WTC11 (cell line): Measurements from ENCODE around the gene SLC4A9. TPM values are rescaled to one million over a fixed set of nuclear protein-coding genes. Genes with fewer than 3 reads are reported as not detected.

Experiments
- ATAC-seq: fragments of 200-7000 bp; cut with Tn5 transposase; 2 replicates; pipeline ENCODE4 v1.10.0; 2021; ENCODE audit warnings: mild to moderate bottlenecking, moderate library complexity
- CTCF ChIA-PET: fragments of 300-600 bp; sonication (Branson Sonifier 250); formaldehyde crosslinking; loops from one replicate; lab custom pipeline; 2021; ENCODE audit warnings: antibody characterized with exemption; lab: Charles Lee
- POLR2A ChIA-PET: fragments of 350-600 bp; sonication (Branson Sonifier 250); formaldehyde crosslinking; loops from one replicate; lab custom pipeline; 2021; ENCODE audit warnings: antibody characterized with exemption; lab: Charles Lee
- DNase-seq: peaks from one replicate; pipeline ENCODE4 v3.0.0; 2021; ENCODE audit warnings: low spot score
- H3K27ac Mint-ChIP-seq: 2 replicates; pipeline ENCODE4 v1.8.0; 2021; ENCODE audit warnings: mixed read lengths
- H3K27me3 Mint-ChIP-seq: 2 replicates; pipeline ENCODE4 v1.8.0; 2021; ENCODE audit warnings: low read depth, mild to moderate bottlenecking, moderate library complexity, mixed read lengths
- H3K36me3 Mint-ChIP-seq: 2 replicates; pipeline ENCODE4 v1.8.0; 2021; ENCODE audit warnings: mixed read lengths
- H3K4me1 Mint-ChIP-seq: 2 replicates; pipeline ENCODE4 v1.8.0; 2022; ENCODE audit warnings: mixed read lengths
- H3K4me3 Mint-ChIP-seq: 2 replicates; pipeline ENCODE4 v1.8.0; 2021; ENCODE audit warnings: mild to moderate bottlenecking, moderate library complexity, mixed read lengths
- H3K9me3 Mint-ChIP-seq: 2 replicates; pipeline ENCODE4 v1.8.0; 2021; ENCODE audit warnings: mixed read lengths
- CTCF ChIP-seq: fragments of 200-600 bp; IDR thresholded peaks from 2 replicates; pipeline ENCODE4 v1.8.0; 2022; ENCODE audit warnings: antibody characterized with exemption
- GTF2I ChIP-seq: fragments of 250-450 bp; sonication (Bioruptor Pico); conservative IDR thresholded peaks from 2 replicates; pipeline ENCODE4 v1.4.0; 2021; ENCODE audit warnings: mild to moderate bottlenecking
- HMGXB4 ChIP-seq: sonication (generic); formaldehyde crosslinking; IDR thresholded peaks from 2 replicates; pipeline ENCODE4 v1.8.1; 2023; ENCODE audit warnings: mild to moderate bottlenecking, moderate library complexity, missing genetic modification reagents
- KAT7 ChIP-seq: sonication (generic); formaldehyde crosslinking; IDR thresholded peaks from 2 replicates; pipeline ENCODE4 v1.8.1; 2023; ENCODE audit warnings: missing genetic modification reagents, mild to moderate bottlenecking, borderline replicate concordance
- NR3C1 ChIP-seq: sonication (generic); formaldehyde crosslinking; conservative IDR thresholded peaks from 2 replicates; pipeline ENCODE4 v1.8.1; 2023; ENCODE audit warnings: low read depth, mild to moderate bottlenecking, missing genetic modification reagents
- SP1 ChIP-seq: sonication (generic); formaldehyde crosslinking; conservative IDR thresholded peaks from 2 replicates; pipeline ENCODE4 v1.8.1; 2022; ENCODE audit warnings: missing genetic modification reagents
- STAT6 ChIP-seq: sonication (generic); formaldehyde crosslinking; conservative IDR thresholded peaks from 2 replicates; pipeline ENCODE4 v1.8.1; 2023; ENCODE audit warnings: mild to moderate bottlenecking, low read depth, missing genetic modification reagents, moderate library complexity
- TP53 ChIP-seq: sonication (generic); formaldehyde crosslinking; IDR thresholded peaks from 2 replicates; pipeline ENCODE4 v1.8.1; 2023; ENCODE audit warnings: mild to moderate bottlenecking, missing genetic modification reagents
- ZNF138 ChIP-seq: sonication (generic); formaldehyde crosslinking; conservative IDR thresholded peaks from 2 replicates; pipeline ENCODE4 v1.8.1; 2022; ENCODE audit warnings: mild to moderate bottlenecking, moderate library complexity, missing genetic modification reagents
- ZNF396 ChIP-seq: fragments of 250-450 bp; sonication (Bioruptor Pico); IDR thresholded peaks from 2 replicates; pipeline ENCODE4 v1.8.0; 2021; ENCODE audit warnings: mild to moderate bottlenecking, moderate library complexity, borderline replicate concordance
- ZSCAN18 ChIP-seq: fragments of 250-450 bp; sonication (Bioruptor Pico); IDR thresholded peaks from 2 replicates; pipeline ENCODE4 v2.1.2; 2022; ENCODE audit warnings: mild to moderate bottlenecking, moderate library complexity
- total RNA-seq: library from RNA; stranded (reverse); gene quantifications from 3 replicates; pipeline ENCODE4 v1.2.3, GENCODE V29; 2021

Gene SLC4A9
- total RNA-seq, 1 experiment from 2014 or later: 0.37 TPM

GRCh38 chr5:140356853-140357725, 2.9 kb upstream of the SLC4A9 start (continued):
- TF ChIP-seq SP1 (CRISPR knock-in tag) (no peak), NR3C1 (CRISPR knock-in tag) (no peak), KAT7 (CRISPR knock-in tag) (no peak)

GRCh38 chr5:140357726-140358093, 2.3 kb upstream of the SLC4A9 start:
- ChIA-PET CTCF (interaction anchor here (0.6 to 4.5 kb wide), 18 partner anchors 9 to 1854 kb away, joined by 3 to 247 read pairs (median 10); partner anchors contain the start of genes ANKHD1, EIF4EBP3 and HBEGF), POLR2A (interaction anchor here (0.6 kb wide), 1 partner anchor 151 kb away, joined by 3 read pairs; no protein-coding TSS in a partner anchor)
- Mint-ChIP-seq H3K4me1 (peaks cover 10% of the 10 kb centered on the region), H3K27me3 (peaks cover 8% of the 10 kb centered on the region; the same call in 1 of the 2 replicates), H3K36me3 (no peaks in the 10 kb centered on the region), H3K4me3 (peak overlapping the region; percentile 61), H3K27ac (peak overlapping the region; percentile 95), H3K9me3 (no peaks in the 10 kb centered on the region)
- DNase-seq (peak; percentile 87), ATAC-seq (peak; percentile 93)
- no peak for TF ChIP-seq GTF2I
- TF ChIP-seq HMGXB4 (CRISPR knock-in tag): peak; percentile 55; the same call in 1 of the 2 replicates
- TF ChIP-seq ZSCAN18 (CRISPR knock-in tag): no peak
- peak; percentile 69 for TF ChIP-seq CTCF
- TF ChIP-seq ZNF396 (CRISPR knock-in tag): no peak

- H3K36me3 Mint-ChIP-seq: no peaks in the 10 kb centered on the region
- ATAC-seq (peak; percentile 15), DNase-seq (peak; percentile 64)
- ChIA-PET CTCF (interaction anchor here (0.5 to 4.5 kb wide), 58 partner anchors 9 to 1593 kb away, joined by 3 to 247 read pairs (median 4); partner anchors contain the start of genes ANKHD1, EIF4EBP3, HBEGF and IK), POLR2A (interaction anchor here (0.7 to 1.3 kb wide), 3 partner anchors 13 to 116 kb away, joined by 3 to 11 read pairs (median 6); partner anchors contain the start of gene HBEGF)
- peak overlapping the region; percentile 8; the same call in 1 of the 2 replicates for H3K27ac Mint-ChIP-seq
- no peak overlapping the region for H3K4me3 Mint-ChIP-seq
- peaks cover 10% of the 10 kb centered on the region for H3K4me1 Mint-ChIP-seq
- peaks cover 12% of the 10 kb centered on the region for H3K27me3 Mint-ChIP-seq
- TF ChIP-seq STAT6 (no peak), ZNF138 (CRISPR knock-in tag) (no peak), TP53 (no peak), CTCF (peak; percentile 28; the same call in 1 of the 2 replicates)
- H3K9me3 Mint-ChIP-seq: no peaks in the 10 kb centered on the region
These were observed 1.2 kb upstream of the SLC4A9 start for GRCh38 chr5:140358738-140359310.
